HG03439 (cell line): ENCODE results near the gene CTSA.
A peak's percentile ranks its signal among the peaks of the same experiment; 100 is the strongest.

Experiments used
- ATAC-seq: cut with Tn5 transposase; IDR thresholded peaks from one replicate; pipeline ENCODE4 v1.9.1; 2021; ENCODE audit warnings: mild to moderate bottlenecking, moderate library complexity; ENCODE audit not compliant: unreplicated experiment

Gene CTSA

DNA sequence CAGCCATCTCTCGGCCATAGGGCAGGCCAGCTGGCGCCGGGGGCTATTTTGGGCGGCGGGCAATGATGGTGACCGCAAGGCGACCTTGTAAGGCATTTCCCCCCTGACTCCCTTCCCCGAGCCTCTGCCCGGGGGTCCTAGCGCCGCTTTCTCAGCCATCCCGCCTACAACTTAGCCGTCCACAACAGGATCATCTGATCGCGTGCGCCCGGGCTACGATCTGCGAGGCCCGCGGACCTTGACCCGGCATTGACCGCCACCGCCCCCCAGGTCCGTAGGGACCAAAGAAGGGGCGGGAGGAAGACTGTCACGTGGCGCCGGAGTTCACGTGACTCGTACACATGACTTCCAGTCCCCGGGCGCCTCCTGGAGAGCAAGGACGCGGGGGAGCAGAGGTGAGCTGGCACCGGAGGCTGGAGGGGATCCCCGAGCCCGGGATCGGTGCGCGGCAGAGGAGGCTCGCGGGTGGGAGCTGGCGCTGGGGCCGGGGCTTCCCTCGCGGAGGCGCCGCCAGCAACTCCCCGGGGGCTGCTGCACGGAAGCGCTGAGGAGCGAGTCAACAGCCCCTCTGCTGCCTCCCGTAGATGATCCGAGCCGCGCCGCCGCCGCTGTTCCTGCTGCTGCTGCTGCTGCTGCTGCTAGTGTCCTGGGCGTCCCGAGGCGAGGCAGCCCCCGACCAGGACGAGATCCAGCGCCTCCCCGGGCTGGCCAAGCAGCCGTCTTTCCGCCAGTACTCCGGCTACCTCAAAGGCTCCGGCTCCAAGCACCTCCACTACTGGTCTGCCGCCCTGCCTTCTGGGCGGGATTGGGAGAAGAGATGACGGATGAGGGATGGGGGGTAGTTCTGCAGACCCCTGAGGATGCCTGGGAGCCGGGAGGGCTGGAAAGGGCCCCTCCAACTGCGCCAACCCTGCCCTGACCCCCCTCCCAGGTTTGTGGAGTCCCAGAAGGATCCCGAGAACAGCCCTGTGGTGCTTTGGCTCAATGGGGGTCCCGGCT is at the start of gene CTSA, which contains the start of gene NEURL2:
TSS of gene CTSA (plus strand) at position 351 of the 999 bp plus-strand sequence. CDS start at position 585, 234 bp downstream.
TSS of gene NEURL2 (minus strand) at position 224 of the 999 bp plus-strand sequence. CDS start at position 7, 217 bp downstream.
- ATAC-seq: peak; percentile 72

- ATAC-seq: no peak
Measured at GRCh38 chr20:45841407-45842129, 49.6 kb upstream of the CTSA start.

GRCh38 chr20:45842169-45842812 is 48.8 kb upstream of the CTSA start:
- no peak for ATAC-seq

GRCh38 chr20:45843506-45843905 is 47.6 kb upstream of the CTSA start:
- no peak for ATAC-seq

- no peak for ATAC-seq
Measured at GRCh38 chr20:45845452-45845851, 45.7 kb upstream of the CTSA start.

- ATAC-seq: no peak
Measured at GRCh38 chr20:45848421-45848820, 42.7 kb upstream of the CTSA start.

DNA sequence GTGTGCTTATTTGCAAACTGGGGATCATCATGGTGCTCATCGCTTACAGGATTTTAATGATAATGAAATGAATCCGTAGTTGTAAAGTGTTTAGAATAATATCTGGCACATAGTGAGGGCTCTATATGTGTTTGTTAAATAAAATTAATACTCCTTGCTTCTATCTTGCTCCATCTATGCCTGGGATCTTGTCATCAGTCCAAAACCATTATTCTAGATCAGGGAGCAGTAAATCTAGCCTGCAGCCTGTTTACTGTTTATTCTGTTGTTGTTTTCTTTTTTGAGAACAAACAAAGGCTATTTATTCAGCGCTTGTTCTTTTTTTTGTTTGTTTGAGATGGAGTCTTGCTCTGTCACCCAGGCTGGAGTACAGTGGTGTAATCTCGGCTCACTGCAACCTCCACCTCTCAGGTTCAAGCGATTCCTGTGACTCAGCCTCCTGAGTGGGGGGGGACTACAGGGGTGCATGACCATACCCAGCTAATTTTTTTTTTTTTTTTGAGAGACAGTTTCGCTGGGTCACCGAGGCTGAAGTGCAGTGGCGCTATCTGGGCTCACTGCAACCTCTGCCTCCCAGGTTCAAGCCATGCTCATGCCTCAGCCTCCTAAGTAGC is 42.1 kb upstream of the CTSA start:
- ATAC-seq: no peak

- ATAC-seq: no peak
Measured at GRCh38 chr20:45850238-45850637, 40.9 kb upstream of the CTSA start.

GRCh38 chr20:45850926-45851325 is 40.2 kb upstream of the CTSA start:
- ATAC-seq: no peak

- ATAC-seq: no peak
Measured at GRCh38 chr20:45851501-45851900, 39.6 kb upstream of the CTSA start.

DNA sequence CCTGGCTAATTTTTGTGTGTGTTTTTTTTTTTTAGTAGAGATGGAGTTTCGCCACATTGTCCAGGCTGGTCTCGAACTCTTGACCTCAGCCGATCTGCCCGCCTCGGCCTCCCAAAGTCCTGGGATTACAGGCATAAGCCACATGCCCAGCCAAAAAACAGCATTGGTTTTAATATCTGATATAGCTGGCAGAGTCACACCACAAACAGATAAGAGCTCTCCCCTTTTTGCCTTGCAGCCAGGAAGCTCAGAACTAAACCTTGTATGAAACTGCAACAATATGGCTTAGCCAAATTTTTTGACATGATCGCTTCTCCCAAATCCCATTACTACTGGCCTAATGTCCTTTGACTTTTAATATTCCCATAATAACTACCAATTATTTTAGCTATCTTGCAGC is 38.8 kb upstream of the CTSA start:
- no peak for ATAC-seq

GRCh38 chr20:45853484-45853883 is 37.7 kb upstream of the CTSA start:
- ATAC-seq: no peak

DNA sequence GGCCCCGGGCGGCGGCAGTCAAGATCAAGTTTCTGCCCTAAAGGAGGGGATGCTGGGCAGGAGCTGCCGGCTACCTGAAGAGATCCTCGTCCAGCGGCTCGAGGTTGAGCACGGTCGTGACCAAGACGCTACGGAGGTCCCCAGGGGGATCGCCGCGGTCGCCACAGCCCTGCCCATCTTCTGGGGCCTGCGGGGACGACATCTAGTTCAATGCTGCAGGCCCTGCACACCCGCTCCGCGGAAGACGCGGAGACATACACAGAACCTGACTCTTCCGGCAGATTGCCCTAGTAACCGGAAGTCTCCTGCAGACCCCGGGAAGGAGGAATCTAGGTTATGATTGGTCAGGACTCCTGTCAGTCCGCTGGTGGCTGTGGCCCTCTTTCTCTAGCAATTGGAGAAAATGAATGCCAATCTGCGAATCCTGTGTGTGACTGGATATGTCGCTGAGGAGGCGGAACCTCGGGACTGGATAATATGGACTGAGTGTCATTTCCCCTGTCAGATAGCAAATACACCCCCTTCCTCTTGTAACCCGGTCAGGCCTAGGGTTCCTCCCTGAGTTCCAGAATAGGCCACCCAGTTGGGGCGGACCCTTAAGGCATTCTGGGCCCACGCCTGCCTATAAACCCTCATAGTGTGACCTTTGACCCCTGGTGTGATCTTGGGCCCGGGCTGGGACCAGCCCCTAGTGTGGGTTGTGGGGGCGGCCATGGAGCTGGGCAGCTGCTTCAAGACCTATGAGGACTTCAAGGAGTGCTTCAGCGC is 33.8 kb upstream of the CTSA start, which contains the start of the genes ACOT8 and ZSWIM3:
TSS of gene ACOT8 (minus strand) at position 279 of the 768 bp plus-strand sequence. CDS start at position 202, 77 bp downstream.
TSS of gene ZSWIM3 (plus strand) at position 501 of the 768 bp plus-strand sequence. CDS start at position 713, 212 bp downstream.
- ATAC-seq: peak; percentile 94

- peak; percentile 14 for ATAC-seq
Measured at GRCh38 chr20:45857882-45858216, 33.3 kb upstream of the CTSA start.

GRCh38 chr20:45859916-45860315 is 31.2 kb upstream of the CTSA start:
- ATAC-seq: no peak

DNA sequence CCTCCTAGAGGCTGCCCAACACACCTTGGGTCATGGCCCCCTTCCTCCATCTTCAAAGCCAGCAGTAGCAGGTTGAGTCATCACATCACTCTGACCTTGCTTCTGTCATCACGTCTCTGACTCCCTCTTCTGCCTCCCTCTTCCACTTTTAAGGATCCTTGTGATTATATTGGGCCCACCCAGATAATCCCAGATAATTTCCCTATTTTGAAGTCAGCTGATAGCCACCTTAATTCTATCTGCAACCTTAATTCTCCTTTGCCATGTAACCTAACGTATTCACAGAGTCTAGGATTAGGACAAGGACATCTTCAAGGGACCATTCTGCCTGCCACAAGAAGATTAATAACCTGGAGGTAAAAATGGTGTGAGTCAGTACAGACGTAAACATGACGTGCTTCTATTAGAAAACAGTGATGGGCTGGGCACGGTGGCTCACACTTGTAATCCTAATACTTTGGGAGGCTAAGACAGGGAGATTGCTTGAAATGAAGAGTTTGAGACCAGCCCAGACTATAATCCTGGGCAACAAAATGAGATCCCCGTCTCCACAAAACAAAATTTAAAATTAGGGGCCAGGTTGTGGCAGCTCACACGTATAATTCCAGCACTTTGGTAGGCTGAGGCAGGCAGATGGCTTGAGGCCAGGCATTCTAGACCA is 30.4 kb upstream of the CTSA start:
- ATAC-seq: no peak

DNA sequence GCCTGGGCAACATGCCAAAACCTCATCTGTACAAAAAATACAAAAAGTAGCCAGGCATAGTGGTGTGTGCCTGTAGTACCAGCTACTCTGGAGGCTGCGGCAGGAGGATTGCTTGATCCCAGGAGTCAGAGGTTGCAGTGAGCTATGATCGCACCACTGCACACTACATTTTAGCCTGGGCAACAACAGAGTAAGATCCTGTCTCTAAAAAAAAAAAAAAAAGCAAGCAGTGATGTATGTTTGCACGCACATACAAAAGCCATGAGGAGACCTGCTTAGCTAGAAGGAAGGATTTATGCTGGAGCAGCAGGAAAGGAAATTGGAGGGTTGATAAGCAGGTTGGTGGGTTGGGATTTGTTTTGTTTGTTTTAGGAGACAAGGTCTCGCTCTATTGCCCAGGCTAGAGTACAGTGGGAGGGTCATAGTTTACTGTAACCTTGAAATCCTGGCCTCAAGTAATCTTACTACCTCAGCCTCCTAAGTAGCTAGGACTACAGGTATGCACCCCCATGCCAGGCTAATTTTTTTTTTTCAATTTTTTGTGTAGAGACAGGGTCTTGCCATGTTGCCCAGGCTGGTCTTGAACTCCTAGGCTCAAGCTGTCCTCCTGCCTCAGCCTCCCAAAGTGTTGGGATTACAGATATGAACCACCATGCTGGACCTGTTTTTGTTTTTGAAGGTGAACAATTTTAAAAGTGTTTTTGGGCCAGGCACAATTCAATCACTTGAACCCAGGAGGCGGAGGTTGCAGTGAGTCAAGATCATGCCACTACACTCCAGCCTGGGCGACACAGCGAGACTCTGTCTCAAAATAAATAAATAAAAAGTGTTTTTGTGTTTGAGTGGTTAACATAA is 29.7 kb upstream of the CTSA start:
- no peak for ATAC-seq
